Measurements from ENCODE around the gene ELMO2. TPM values are rescaled to one million over a fixed set of nuclear protein-coding genes. Genes with fewer than 3 reads are reported as not detected.

The ELMO2 gene
- total RNA-seq, 1 experiment from 2014 or later = 28.4 TPM

DNA sequence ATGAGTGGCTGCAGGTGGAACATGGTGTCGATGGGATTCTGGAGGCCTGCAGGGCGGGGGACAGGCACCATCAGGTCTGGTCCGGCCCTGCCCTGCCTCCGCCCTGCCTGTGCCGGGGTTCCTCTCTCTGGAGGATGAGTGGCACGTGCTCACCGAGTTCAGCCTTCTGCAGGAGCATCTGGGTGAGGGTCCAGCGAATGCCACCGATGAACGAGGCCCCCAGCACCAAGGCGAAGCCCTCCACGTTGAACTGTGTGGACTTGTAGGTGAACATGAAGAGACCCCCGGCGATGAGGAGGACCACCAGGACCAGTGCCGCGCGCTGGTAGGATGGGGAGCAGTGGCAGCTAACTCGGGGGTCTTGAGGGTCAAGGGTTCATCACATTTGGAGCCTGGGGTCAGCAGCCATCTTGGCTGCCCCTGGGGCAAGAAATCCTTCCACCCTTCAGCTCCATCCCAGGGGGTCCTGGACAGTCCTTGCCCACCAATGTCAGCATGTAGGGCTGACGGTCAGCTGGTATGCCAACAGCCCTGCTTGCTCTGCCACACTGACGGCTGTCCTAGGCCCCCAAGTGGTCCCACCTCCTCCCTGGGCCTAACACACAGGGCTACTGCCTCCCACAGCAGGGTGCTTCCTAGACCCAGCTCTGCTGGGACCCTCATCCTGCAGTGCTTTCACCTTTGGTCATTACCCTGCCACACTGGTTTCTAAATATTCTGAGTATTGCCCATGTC lies 51.3 kb downstream of the ELMO2 start (continued):
- no peak for TF ChIP-seq ZNF423 (CRISPR knock-in tag; IDR thresholded peaks at IDR 0.05)
- TF ChIP-seq, protein P1, sequence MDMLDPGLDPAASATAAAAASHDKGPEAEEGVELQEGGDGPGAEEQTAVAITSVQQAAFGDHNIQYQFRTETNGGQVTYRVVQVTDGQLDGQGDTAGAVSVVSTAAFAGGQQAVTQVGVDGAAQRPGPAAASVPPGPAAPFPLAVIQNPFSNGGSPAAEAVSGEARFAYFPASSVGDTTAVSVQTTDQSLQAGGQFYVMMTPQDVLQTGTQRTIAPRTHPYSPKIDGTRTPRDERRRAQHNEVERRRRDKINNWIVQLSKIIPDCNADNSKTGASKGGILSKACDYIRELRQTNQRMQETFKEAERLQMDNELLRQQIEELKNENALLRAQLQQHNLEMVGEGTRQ (CRISPR knock-in tag; IDR thresholded peaks at IDR 0.05) = no peak
- TF ChIP-seq, protein P2, sequence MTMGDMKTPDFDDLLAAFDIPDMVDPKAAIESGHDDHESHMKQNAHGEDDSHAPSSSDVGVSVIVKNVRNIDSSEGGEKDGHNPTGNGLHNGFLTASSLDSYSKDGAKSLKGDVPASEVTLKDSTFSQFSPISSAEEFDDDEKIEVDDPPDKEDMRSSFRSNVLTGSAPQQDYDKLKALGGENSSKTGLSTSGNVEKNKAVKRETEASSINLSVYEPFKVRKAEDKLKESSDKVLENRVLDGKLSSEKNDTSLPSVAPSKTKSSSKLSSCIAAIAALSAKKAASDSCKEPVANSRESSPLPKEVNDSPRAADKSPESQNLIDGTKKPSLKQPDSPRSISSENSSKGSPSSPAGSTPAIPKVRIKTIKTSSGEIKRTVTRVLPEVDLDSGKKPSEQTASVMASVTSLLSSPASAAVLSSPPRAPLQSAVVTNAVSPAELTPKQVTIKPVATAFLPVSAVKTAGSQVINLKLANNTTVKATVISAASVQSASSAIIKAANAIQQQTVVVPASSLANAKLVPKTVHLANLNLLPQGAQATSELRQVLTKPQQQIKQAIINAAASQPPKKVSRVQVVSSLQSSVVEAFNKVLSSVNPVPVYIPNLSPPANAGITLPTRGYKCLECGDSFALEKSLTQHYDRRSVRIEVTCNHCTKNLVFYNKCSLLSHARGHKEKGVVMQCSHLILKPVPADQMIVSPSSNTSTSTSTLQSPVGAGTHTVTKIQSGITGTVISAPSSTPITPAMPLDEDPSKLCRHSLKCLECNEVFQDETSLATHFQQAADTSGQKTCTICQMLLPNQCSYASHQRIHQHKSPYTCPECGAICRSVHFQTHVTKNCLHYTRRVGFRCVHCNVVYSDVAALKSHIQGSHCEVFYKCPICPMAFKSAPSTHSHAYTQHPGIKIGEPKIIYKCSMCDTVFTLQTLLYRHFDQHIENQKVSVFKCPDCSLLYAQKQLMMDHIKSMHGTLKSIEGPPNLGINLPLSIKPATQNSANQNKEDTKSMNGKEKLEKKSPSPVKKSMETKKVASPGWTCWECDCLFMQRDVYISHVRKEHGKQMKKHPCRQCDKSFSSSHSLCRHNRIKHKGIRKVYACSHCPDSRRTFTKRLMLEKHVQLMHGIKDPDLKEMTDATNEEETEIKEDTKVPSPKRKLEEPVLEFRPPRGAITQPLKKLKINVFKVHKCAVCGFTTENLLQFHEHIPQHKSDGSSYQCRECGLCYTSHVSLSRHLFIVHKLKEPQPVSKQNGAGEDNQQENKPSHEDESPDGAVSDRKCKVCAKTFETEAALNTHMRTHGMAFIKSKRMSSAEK (CRISPR knock-in tag; IDR thresholded peaks at IDR 0.05; ENCODE audit: borderline replicate concordance) = no peak
- TF ChIP-seq MYBL2 (CRISPR knock-in tag; IDR thresholded peaks at IDR 0.05) = no peak
- TF ChIP-seq, protein P3, sequence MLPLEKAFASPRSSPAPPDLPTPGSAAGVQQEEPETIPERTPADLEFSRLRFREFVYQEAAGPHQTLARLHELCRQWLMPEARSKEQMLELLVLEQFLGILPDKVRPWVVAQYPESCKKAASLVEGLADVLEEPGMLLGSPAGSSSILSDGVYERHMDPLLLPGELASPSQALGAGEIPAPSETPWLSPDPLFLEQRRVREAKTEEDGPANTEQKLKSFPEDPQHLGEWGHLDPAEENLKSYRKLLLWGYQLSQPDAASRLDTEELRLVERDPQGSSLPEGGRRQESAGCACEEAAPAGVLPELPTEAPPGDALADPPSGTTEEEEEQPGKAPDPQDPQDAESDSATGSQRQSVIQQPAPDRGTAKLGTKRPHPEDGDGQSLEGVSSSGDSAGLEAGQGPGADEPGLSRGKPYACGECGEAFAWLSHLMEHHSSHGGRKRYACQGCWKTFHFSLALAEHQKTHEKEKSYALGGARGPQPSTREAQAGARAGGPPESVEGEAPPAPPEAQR (CRISPR knock-in tag; IDR thresholded peaks at IDR 0.05) = no peak
- no peak for TF ChIP-seq NR3C1 (CRISPR knock-in tag; conservative IDR thresholded peaks at IDR 0.05; ENCODE audit: low read depth)
- no peak for TF ChIP-seq CREB1 (CRISPR knock-in tag; IDR thresholded peaks at IDR 0.05)
- TF ChIP-seq KAT7 (CRISPR knock-in tag; IDR thresholded peaks at IDR 0.05; ENCODE audit: borderline replicate concordance) = no peak
- TF ChIP-seq GTF2I (CRISPR knock-in tag; conservative IDR thresholded peaks at IDR 0.05) = no peak

DNA sequence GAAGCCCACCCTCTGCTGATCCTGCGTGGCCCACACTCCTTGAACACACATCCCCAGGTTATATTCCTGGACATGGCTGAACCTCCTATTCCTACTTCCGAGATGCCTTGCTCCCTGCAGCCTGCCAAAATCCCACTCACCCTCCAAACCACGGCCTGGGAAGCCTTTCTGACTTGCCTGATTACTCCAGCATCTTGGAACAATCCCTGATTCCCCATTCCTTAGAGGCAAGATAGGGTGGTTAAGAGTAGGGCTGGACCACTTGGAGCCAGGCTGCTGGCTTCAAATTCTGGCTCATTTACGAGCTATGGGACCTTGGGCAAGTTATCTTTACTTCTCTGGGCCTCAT lies 52.2 kb downstream of the ELMO2 start:
- Mint-ChIP-seq H3K27ac (no peak overlapping the region), H3K9me3 (no peaks in the 10 kb centered on the region), H3K27me3 (ENCODE audit: low read depth) (no peaks in the 10 kb centered on the region), H3K4me3 (no peak overlapping the region), H3K36me3 (peaks cover 13% of the 10 kb centered on the region), H3K4me1 (peaks cover 19% of the 10 kb centered on the region)
- TF ChIP-seq RORB (CRISPR knock-in tag; IDR thresholded peaks at IDR 0.05) (no peak), EMX1 (CRISPR knock-in tag; IDR thresholded peaks at IDR 0.05) (no peak), GABPB1 (CRISPR knock-in tag; IDR thresholded peaks at IDR 0.05) (no peak), FOXJ3 (CRISPR knock-in tag; IDR thresholded peaks at IDR 0.05; ENCODE audit: borderline replicate concordance) (no peak), NFE2L1 (CRISPR knock-in tag; IDR thresholded peaks at IDR 0.05) (no peak)
- CTCF ChIA-PET = interaction anchor here (1.4 kb wide), 1 partner anchor 179 kb away, joined by 4 read pairs; no protein-coding TSS in a partner anchor
- no peak for DNase-seq (ENCODE audit: low spot score)
- POLR2A ChIA-PET = no interaction called here
- no peak for ATAC-seq

DNA sequence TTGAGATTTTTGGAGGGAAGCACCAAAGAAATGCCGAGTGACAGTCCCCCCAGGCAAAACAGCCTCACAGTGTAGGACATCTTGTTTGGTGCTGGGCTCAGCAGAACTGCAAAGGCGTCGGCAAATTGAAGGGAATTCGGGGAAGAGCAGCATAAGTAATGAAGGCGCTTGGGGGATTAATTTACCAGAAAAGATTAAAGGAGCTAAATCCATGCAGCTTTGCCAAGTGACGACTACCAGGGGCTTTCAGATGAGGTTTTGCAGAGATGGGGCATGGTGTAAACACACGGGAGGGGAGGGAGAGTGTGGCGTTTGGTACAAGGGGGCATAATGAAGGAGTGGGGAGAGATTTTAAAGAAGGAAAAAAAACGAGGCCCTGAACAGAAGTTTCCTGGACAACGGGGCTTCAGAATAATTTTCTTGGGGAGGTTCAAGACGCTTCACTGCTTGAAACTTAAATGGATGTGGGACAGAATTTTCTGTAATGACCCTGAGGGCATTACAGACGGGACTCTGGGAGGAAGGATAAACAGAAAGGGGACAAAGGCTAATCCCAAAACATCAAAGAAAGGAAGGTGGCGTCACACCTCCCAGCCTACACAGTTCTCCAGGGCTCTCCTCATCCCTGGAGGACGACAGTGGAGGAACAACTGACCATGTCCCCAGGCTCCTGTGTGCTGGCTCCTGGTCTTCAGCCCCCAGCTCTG lies 52.8 kb downstream of the ELMO2 start:
- ChIA-PET CTCF (interaction anchor here (1.4 kb wide), 1 partner anchor 179 kb away, joined by 4 read pairs; no protein-coding TSS in a partner anchor), POLR2A (no interaction called here)
- H3K27ac Mint-ChIP-seq = no peak overlapping the region
- peaks cover 13% of the 10 kb centered on the region for H3K36me3 Mint-ChIP-seq
- H3K4me3 Mint-ChIP-seq = no peak overlapping the region
- peaks cover 24% of the 10 kb centered on the region for H3K4me1 Mint-ChIP-seq
- ATAC-seq = no peak
- TF ChIP-seq ZNF396 (CRISPR knock-in tag; IDR thresholded peaks at IDR 0.05; ENCODE audit: borderline replicate concordance) = no peak
- no peaks in the 10 kb centered on the region for H3K9me3 Mint-ChIP-seq
- DNase-seq (ENCODE audit: low spot score) = no peak
- no peaks in the 10 kb centered on the region for H3K27me3 Mint-ChIP-seq (ENCODE audit: low read depth)
